8988T (cell line): ENCODE data around the gene MAL.
A peak's percentile ranks its signal among the peaks of the same experiment; 100 is the strongest.

Source experiments
- DNase-seq: peaks from one replicate; pipeline ENCODE4 v3.0.0; 2011

The MAL gene

GRCh38 chr2:95017071-95017501 lies 8.4 kb upstream of the MAL start:
- DNase-seq, result no peak

- DNase-seq, result no peak
Measured at GRCh38 chr2:95017836-95018235, 7.7 kb upstream of the MAL start.

GRCh38 chr2:95018301-95018700 lies 7.2 kb upstream of the MAL start:
- no peak for DNase-seq

- DNase-seq, result no peak
Measured at GRCh38 chr2:95018861-95019550, 6.5 kb upstream of the MAL start.

GRCh38 chr2:95019572-95019971 lies 5.9 kb upstream of the MAL start:
- DNase-seq, result no peak

- no peak for DNase-seq
Measured at GRCh38 chr2:95020275-95021022, 5.1 kb upstream of the MAL start.

- DNase-seq, result no peak
Measured at GRCh38 chr2:95021023-95021416, 4.5 kb upstream of the MAL start.

GRCh38 chr2:95021847-95022246 lies 3.7 kb upstream of the MAL start:
- no peak for DNase-seq

- DNase-seq, result peak; percentile 85
Measured at GRCh38 chr2:95022309-95023221, 2.9 kb upstream of the MAL start.

GRCh38 chr2:95023222-95023597 lies 2.3 kb upstream of the MAL start:
- peak; percentile 62 for DNase-seq

GRCh38 chr2:95024371-95024770 lies 1.1 kb upstream of the MAL start:
- no peak for DNase-seq

- DNase-seq, result no peak
Measured at GRCh38 chr2:95024960-95025405, 525 bp upstream of the MAL start.

GRCh38 chr2:95026471-95027368 lies 1.2 kb downstream of the MAL start:
- no peak for DNase-seq

GRCh38 chr2:95027369-95027720 lies 1.8 kb downstream of the MAL start:
- DNase-seq, result no peak

- DNase-seq, result no peak
Measured at GRCh38 chr2:95029898-95030341, 4.4 kb downstream of the MAL start.

- no peak for DNase-seq
Measured at GRCh38 chr2:95030496-95030895, 5.0 kb downstream of the MAL start.

- no peak for DNase-seq
Measured at GRCh38 chr2:95031076-95031725, 5.7 kb downstream of the MAL start.

GRCh38 chr2:95031726-95032116 lies 6.2 kb downstream of the MAL start:
- DNase-seq, result no peak

- no peak for DNase-seq
Measured at GRCh38 chr2:95032341-95032740, 6.8 kb downstream of the MAL start.

- no peak for DNase-seq
Measured at GRCh38 chr2:95032868-95033603, 7.5 kb downstream of the MAL start.

- no peak for DNase-seq
Measured at GRCh38 chr2:95034221-95034620, 8.7 kb downstream of the MAL start.
